Measurements from ENCODE around the gene UTP4.

Gene UTP4

GRCh38 chr16:69180011-69180338 lies 47.5 kb downstream of the UTP4 start:
- no peak for DNase-seq

DNA sequence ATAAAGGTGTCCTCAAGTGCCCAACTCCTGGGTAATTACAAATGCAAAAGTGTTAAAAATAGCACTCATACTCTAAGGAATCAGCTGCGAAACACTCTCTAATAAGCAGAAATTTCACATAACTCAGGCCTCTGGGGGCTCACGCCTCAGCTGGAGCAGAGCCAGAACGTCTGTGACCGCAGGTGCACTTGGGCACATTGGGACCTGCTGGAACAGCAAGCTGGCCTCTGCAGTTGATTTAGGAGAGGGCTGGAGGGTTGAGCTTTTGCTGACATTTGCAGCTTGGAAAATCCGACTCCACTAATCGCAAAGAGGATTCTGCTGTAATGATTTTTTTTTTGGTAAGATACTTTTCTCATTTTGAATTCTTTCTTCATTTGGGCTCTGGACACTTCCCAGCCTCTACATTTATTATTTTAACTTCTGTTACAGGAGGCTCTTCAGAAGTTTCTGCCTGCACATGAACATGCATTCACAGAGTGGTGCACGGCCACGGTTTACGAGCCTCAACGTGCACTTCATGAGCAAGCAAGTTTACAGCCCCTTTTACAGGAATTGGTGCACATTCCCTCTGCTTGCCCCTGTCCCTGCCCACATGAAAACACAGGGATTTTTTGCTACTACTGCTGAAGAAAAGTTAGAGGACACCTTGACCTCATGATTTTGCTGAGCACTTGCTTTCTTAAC lies 50.4 kb downstream of the UTP4 start:
- peak; percentile 4 for DNase-seq

- DNase-seq = peak; percentile 87
These were observed 54.4 kb downstream of the UTP4 start, which contains the start of gene SNTB2 for GRCh38 chr16:69186642-69187445. Gene SNTB2, plus strand, starts transcription at chr16:69187164. Its CDS starts 3 bp downstream, at chr16:69187167.

DNA sequence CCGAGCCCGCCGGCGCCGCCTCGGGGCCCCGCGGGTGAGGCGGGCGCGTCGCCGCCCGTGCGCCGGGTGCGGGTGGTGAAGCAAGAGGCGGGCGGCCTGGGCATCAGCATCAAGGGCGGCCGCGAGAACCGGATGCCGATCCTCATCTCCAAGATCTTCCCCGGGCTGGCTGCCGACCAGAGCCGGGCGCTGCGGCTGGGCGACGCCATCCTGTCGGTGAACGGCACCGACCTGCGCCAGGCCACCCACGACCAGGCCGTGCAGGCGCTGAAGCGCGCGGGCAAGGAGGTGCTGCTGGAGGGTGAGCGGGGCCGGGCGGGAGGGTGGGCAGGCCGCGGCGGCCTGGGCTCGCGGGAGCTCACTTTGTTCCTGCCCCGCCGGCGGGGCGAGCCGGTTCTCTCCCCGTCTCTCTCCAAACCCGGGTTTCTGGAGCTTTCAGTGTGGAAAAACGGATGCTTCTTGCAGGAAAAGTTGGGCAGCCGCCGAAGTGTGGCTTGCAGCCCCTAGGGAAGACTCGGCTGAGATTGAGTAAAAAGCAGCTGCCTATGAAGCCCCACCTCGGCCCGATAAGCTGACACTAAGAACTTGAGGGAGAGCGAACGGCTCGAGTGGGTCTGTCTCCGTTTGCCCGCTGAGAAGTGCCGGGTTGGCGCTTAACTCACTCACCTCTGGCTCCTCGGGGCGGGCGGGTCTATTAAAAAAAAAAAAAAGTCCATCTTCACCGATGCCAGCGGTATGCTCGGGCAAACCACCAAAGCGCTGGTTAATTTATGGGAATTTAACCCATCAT lies 55.2 kb downstream of the UTP4 start:
- DNase-seq = peak; percentile 18

- no peak for DNase-seq
These were observed 55.7 kb downstream of the UTP4 start for GRCh38 chr16:69188236-69188549.

DNA sequence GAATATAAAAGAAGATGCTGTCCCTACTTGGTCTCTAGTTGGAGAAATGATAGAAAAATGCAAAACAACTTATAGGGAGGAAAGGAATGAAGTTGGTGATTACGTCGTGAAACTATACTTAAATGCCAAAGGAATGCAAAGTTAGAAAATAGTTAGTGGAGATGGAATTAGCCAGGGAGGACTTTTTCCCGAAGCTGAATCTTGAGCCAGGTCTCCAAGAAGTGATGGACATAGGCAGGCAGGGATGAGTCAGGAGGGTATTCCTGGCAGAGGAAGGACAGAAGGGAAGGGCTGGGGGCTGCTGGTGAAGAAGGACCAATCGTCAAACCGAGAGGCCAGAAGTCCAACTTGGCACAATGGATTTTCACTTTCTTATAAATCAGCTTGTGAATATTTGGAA lies 56.3 kb downstream of the UTP4 start:
- no peak for DNase-seq

- no peak for DNase-seq
These were observed 57.7 kb downstream of the UTP4 start for GRCh38 chr16:69190046-69190588.

DNA sequence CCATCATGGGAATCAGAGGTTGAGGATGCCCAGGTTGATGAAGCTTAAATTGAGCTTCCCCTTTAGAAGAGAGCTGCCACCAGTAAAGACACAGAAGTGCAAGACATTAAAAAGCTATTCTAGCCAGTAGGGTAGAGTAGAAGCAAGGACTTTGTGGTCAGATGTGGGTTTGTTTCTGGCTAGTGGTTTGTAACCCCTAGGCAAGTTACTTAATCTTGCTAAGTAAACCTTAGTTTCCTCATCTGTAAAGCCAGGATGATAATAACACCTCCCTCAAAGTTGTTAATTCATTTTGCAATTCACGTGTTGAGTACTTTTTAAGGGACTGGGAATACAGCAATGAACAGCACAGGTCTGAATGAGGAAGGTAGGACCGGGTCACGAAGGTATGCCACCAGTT lies 58.1 kb downstream of the UTP4 start:
- no peak for DNase-seq

DNA sequence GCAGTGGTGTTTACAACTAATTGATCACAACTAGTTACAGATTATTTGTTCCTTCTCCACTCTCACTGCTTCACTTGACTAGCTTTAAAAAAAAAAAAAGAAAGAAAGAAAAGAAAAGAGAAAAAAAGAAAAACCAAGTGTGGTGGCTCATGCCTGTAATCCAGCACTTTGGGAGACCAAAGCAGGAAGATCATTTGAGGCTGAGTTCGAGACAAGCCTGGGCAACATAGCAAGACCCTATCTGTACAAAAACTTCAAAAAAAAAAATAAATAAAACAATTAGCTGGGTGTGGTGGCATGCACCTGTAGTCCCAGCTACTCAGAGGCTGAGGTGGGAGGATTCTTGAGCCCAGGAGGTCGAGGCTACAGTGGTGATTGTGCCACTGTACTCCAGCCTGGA lies 58.7 kb downstream of the UTP4 start:
- no peak for DNase-seq

- DNase-seq = no peak
These were observed 61.4 kb downstream of the UTP4 start for GRCh38 chr16:69193855-69194254.

DNA sequence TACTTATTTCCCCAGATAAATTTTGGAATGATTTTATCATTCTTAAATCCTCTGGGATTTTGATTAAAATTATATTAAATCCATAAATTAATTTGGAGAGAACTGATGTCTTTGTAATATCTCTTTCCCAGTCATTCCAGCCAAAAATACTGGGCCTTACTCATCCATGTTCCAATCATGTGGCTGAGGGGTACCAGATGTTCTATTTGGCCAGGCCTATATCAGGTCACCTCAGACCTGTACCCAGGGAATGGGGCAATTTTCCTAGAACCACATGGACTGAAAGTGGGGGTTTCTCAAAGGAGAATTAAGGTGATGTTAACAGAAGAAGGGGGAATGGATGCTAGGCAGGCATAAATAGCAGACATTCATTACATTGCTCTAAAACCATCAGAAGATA lies 62.0 kb downstream of the UTP4 start:
- no peak for DNase-seq

- DNase-seq = no peak
These were observed 63.0 kb downstream of the UTP4 start for GRCh38 chr16:69195369-69196029.

DNA sequence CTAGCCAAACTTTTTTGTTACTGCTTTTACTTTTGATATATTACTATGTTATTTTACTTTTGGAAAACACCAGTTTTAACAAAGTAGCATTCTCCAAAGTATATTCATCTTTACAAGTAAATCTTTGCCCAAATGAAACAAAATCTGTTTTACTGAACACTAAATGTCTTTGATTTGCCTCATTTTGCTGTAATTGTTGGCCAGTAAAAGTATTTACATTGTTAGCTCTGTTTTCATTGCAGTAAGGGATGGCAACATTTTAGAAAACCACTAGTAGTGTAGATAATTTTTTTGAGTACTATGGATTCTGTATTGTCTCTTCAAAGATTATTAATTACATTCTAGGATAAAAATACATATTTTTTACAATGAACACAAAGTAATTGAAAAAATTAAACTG lies 65.1 kb downstream of the UTP4 start:
- no peak for DNase-seq

DNA sequence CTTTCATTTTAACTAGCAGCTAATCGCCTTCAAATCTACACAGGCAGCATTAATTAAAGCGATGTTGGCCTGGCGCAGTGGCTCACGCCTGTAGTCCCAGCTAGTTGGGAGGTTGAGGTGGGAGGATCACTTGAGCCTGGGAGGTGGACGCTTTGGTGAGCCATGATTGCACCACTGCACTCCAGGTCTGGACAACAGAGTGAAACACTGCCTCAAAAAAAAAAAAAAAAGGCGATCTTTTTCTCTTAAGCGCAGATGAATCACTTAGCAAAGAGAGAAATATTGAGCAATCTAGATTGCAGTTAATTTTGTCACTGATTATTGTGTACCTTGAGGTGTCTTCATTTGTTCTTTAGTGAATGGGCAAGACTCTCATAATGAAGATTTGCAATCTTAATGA lies 66.9 kb downstream of the UTP4 start:
- no peak for DNase-seq

DNA sequence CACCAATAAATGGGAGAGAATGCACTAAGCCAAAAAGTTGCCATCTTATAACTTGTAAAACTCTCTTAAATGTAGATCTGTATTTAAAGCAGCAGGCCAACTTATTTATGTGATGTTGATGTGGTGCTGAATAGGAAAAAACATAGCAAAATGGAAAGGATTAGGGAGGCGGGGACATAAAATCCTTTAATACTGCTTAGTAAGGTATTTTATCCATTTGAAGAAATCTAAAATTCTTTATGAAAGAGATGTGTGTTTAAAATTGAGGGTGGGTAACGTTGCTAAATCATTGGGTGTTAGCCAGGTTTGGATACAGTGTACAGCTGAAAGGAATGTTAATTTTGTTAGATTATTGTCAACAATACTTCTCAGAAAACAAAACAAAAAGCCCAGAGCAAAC lies 68.8 kb downstream of the UTP4 start:
- DNase-seq = no peak

DNA sequence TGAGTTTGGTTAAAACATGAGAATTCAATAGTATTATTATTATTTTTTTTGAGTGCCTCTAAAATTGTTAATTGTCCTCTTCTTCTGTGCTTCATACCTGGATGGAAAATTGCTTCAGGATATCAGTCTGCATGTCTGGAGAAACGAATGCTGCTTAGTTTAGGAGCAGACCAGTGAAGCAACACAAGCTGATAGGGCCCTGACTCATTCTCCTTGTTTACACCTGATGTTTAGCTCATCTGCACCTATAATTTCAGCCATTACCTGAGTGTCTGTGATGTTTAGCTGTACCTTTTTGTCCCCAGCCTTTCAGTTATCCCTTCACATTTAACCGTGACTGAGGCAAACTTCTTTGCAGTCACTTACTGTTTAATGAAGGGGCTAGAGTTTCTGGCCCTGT lies 69.3 kb downstream of the UTP4 start:
- DNase-seq = no peak

DNA sequence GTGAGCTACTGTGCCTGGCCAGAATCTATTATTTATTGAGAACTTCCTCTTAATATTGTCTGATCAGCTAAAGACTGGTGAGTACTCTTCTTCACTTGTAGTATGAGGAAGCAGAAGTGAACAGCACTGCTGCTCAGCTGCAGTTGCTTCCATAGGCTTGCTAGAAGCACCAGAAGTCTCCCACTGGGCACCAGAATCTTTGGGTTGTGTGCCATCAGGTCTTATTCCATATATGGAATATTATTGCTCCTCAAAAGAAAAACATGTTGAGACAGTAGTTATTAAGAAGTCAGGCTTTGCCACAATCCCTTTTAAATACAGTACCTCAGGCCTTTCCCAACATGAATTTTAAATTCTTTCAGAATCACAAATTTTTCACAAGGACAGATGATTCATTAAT lies 71.7 kb downstream of the UTP4 start:
- DNase-seq = no peak

GRCh38 chr16:69209735-69210134 lies 77.3 kb downstream of the UTP4 start:
- DNase-seq = no peak

DNA sequence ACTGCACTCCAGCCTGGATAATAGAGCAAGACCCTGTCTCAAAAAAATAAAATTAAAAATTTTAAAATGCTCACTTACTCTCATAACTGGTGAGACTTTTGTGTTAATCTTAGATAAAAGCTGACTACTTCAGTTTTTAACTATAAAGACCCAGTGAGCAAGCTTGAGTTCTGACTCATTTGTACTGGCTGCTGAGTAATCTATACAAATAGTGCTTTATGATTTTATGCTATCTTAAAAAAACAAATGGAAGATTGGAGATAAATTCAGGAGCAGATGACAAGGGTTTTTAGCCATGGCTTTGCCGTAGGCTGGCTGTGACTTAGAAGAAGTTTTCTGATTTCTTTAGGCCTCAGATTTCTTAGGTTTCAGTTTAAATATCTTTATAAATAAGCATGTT lies 85.0 kb downstream of the UTP4 start:
- no peak for DNase-seq
